ENCODE data around the gene PDE2A. TPM values are rescaled to one million over a fixed set of nuclear protein-coding genes. Genes with fewer than 3 reads are reported as not detected.

PDE2A gene
- total RNA-seq, 1 donor from 2014 or later: 28.8 TPM

DNA sequence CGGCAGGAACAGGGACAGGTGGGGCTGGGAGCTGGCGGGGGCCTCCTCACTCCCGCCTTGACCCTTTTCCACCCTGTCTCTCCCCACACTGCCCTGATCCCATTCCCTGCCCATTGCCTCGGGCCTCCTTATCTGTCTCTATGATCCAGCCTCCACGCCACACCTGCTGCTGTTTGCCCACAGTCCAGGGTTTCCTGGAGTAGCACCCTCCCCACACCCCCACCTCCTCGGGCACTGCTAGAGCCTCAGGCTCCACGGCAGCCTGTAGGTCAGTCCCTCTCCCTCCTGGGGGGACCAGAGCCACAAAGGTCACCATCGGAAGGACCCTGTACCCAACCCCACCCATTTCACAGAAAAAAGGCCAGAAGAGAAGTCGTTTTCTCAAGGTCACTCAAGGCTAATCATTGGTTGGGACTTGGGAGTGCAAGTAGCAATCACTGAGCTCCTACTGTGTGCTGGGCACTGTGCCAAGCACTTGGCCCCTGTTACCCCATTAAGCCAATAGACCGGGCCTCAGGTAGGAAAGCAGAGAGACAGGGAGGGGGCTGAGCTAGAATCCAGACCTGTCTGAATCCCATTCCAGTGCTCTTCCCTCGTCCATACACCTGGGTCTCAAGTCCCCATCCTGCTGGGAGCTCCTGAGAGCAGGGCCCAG lies 71.8 kb downstream of the PDE2A start:
- intact Hi-C loops (cut with DNase I): no loop called here

GRCh38 chr11:72600557-72600956 lies 73.7 kb downstream of the PDE2A start:
- intact Hi-C loops (cut with DNase I): no loop called here
- DNase-seq (ENCODE audit: low spot score): no peak

More for the DNA sequence above, 71.8 kb downstream of the PDE2A start:
- no peak for DNase-seq (ENCODE audit: low spot score)

GRCh38 chr11:72599325-72600117 lies 74.7 kb downstream of the PDE2A start:
- no peak for DNase-seq (ENCODE audit: low spot score)
- intact Hi-C loops (cut with DNase I): loop anchor here (1.0 kb wide), 1 partner anchor 44 kb away; no protein-coding TSS in a partner anchor

DNA sequence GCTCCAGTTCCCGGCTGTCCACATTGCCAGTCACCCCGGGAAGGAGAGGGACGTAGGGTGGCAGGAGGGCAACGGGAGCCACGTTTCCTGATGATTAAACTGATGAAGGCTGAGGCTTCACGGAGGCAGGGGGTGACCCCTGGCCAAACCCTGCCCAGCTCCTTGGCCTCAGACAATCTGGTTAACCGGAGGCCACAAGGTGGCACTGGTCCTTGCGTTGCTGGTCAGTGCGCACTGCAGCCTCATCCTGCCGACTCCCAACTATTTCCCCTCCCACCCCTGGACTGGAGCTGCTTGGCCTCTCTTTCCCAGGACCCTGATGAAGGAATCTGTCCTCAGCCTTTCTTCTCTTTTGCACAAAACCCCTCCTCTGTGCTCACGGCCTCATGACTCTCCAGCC lies 75.3 kb downstream of the PDE2A start:
- no peak for DNase-seq (ENCODE audit: low spot score)
- intact Hi-C loops (cut with DNase I): loop anchor here (1.0 kb wide), 1 partner anchor 44 kb away; no protein-coding TSS in a partner anchor

DNA sequence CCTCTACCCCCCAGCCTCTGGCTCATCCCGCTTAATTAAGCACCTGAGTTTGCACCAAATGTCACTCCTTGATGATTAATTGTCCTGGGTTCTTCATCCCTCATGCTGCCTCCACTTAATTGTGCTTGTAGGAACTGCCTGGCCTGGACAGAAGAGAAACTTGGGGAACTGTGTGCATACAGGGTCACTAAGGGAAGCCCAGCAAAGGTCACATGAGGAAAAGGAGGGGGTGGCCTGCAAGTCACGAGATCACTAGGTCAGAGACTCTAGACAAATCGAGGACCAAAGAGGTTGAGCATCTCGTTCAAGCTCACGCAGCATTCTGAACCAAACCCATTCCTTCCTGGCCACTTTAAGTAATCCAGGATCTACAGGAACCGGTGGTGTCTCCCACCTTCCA lies 75.8 kb downstream of the PDE2A start:
- DNase-seq (ENCODE audit: low spot score): no peak
- intact Hi-C loops (cut with DNase I): no loop called here

GRCh38 chr11:72597721-72598120 lies 76.5 kb downstream of the PDE2A start:
- no peak for DNase-seq (ENCODE audit: low spot score)
- intact Hi-C loops (cut with DNase I): no loop called here

GRCh38 chr11:72595292-72595684 lies 78.9 kb downstream of the PDE2A start:
- intact Hi-C loops (cut with DNase I): no loop called here
- DNase-seq (ENCODE audit: low spot score): no peak

DNA sequence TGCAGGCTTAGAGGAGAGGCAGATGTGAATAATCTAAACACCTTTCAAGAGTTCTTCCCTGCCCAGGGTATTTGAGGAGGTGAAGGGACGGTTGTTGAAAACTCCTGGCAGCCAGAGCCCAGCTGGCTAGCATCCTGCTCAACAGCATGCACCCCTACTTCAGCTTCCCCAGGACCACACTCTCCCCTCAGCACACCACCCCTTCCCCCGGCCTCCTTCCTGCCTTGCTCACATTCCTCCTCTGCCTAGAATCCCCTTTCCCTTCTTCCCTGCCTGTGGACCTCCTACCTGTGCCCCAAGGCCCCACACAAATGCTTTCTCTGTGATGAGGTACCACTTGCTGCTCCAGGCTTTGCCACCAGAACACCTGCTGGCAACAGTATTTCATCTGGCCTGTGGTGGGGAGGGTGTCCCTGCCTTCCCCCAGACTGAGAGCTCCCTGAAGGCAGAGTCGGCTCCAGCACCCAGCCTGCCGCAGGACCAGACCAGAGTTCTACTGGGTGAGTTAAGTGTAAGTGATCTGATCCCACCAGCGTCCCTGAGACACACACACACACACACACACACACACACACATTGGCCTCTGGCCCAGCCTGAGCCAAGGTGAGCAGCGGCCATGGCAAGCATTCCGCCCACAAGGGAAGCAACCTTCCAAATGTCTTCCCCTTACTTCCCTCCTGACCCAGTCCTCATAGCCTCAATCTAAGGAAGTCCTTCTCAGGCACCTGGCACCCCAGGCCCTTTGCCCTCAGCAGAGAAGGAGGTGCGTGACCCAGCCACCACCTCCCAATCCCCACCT lies 79.5 kb downstream of the PDE2A start:
- intact Hi-C loops (cut with DNase I): no loop called here
- no peak for DNase-seq (ENCODE audit: low spot score)

- no peak for DNase-seq (ENCODE audit: low spot score)
- intact Hi-C loops (cut with DNase I): no loop called here
These were observed 81.3 kb downstream of the PDE2A start for GRCh38 chr11:72592698-72593495.

- intact Hi-C loops (cut with DNase I): no loop called here
- no peak for DNase-seq (ENCODE audit: low spot score)
These were observed 82.3 kb downstream of the PDE2A start for GRCh38 chr11:72591785-72592502.

DNA sequence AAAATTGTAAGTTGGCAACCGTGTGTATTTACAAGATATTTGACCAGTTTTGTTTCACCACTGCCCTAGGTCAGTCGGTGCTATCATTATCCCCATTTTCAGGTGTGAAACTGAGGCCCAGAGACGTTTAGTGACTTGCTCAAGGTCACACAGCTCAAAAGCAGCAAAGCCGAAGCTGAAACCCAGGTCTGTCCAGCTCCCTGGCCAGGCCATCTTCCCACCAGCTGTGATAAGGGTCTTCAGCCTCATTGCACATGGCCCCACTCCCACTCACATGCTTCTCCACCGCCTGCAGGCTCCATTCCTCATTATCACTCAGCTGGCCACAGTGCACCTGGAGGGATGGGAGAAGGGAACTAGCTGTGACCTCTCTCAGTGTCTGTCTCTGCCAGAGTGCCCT lies 83.2 kb downstream of the PDE2A start:
- intact Hi-C loops (cut with DNase I): no loop called here
- no peak for DNase-seq (ENCODE audit: low spot score)

DNA sequence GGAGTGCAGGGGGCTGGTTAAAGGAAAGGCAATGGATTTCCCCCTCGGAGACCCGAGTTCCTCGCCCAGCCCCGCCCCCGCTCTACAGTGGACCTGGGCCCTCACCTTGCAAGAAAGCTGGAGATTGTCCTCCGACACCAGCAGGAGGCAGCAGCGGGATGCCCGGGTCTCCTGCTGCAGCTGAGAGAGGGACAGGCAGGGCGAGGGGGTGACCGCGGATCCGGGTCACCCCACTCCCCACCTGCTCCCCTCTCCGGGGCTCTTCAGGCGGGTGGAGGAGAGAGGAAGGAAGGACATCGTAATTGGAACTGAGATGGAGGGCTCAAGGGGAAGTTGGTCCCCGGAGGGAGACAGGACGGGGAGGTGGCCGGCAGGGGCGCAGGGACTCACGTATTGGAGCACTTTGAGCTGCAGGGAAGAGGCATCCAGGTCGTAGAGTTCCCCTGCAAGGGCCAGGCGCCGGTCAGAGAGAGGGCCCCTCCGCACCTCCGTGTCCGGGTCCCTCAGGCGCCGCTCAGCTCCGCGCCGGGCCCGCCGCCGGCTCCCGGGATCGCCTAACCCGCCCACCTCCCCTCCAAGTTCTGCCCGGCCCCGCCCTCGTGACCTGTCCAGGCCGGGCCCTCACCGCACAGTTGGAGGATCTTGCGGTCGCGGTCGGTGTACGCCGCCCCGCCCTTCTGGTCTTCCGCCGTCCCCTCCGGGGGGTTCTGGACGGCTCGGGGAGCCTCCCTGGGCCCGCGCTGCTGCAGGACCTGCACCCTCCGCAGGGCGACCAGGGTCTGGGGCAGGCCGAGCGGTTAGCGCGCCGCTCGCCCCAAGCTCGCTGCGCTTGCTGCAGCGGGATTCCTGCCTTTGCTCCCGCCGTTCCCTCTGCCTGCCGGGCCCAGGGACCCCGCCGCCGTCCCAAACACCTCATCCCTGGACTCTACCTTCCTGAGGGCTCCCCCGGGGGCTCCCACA lies 84.1 kb downstream of the PDE2A start:
- intact Hi-C loops (cut with DNase I): no loop called here
- DNase-seq (ENCODE audit: low spot score): no peak

DNA sequence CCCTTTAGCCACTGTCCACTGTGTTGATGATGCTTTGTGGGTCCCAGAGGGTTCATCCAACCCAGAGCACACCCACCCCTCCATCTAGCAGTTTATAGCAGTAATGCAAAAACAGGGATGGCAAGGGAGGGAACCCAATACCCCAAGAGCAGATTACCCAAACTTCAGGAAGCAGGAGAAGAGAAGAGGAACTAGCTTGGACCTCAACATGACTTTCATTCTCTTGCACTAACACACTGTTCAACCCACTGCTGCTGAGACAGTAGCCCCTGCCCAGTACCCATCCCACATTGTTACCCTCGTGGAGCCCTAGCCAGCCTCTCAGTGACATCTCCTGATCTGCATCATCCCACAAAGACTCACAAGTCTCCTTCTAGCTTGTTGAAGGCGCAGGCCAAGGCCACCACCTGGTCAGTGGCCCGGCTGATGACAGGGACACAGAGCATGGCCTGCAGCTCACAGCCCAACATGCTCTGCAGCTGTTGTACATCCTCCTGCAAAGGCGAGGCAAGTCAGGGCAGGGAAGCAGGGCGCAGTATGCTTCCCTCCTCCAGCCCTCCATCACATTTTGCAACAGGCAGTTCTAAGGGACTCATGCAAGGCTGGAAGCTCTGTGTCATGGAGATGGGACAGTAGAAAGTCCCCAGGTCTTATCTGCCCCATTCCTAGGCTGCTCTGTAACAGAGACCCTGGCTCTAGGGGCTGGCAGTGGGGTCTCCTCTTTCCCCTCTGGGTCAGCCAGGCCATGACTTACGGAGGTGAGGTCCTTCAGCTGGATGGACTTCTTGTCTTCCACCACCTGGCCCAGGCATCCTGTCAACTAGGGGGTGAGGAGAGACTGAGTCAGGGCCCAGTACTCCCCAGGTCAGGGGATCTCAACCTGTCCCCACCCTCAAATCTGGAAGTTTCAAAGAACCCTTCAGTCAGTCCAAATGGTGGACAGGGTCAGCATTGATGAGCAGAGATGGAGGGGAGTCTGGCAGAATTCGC lies 85.5 kb downstream of the PDE2A start:
- intact Hi-C loops (cut with DNase I): no loop called here
- DNase-seq (ENCODE audit: low spot score): no peak

GRCh38 chr11:72587696-72588095 lies 86.5 kb downstream of the PDE2A start:
- intact Hi-C loops (cut with DNase I): no loop called here
- DNase-seq (ENCODE audit: low spot score): no peak

GRCh38 chr11:72586321-72587090 lies 87.7 kb downstream of the PDE2A start:
- intact Hi-C loops (cut with DNase I): no loop called here
- DNase-seq (ENCODE audit: low spot score): no peak

- intact Hi-C loops (cut with DNase I): loop anchor here (1.0 to 2.0 kb wide), 2 partner anchors 57 to 97 kb away; no protein-coding TSS in a partner anchor
- no peak for DNase-seq (ENCODE audit: low spot score)
These were observed 88.4 kb downstream of the PDE2A start for GRCh38 chr11:72585762-72586311.

All from cardiac septum (tissue), 1 donor.